SKM-1 (cell line): ENCODE data around the gene ZNF429.
A peak's percentile ranks its signal among the peaks of the same experiment; 100 is the strongest.
"Not testable (repeated sequence)": the region's sequence is repeated elsewhere in the genome, so short reads cannot be mapped to it uniquely, and the experiment has no call there.

Source experiments
- DNase-seq: peaks from one replicate; lab custom pipeline; 2025; ENCODE audit not compliant: unreplicated experiment; lab: John Stamatoyannopoulos, UW

The ZNF429 gene

DNA sequence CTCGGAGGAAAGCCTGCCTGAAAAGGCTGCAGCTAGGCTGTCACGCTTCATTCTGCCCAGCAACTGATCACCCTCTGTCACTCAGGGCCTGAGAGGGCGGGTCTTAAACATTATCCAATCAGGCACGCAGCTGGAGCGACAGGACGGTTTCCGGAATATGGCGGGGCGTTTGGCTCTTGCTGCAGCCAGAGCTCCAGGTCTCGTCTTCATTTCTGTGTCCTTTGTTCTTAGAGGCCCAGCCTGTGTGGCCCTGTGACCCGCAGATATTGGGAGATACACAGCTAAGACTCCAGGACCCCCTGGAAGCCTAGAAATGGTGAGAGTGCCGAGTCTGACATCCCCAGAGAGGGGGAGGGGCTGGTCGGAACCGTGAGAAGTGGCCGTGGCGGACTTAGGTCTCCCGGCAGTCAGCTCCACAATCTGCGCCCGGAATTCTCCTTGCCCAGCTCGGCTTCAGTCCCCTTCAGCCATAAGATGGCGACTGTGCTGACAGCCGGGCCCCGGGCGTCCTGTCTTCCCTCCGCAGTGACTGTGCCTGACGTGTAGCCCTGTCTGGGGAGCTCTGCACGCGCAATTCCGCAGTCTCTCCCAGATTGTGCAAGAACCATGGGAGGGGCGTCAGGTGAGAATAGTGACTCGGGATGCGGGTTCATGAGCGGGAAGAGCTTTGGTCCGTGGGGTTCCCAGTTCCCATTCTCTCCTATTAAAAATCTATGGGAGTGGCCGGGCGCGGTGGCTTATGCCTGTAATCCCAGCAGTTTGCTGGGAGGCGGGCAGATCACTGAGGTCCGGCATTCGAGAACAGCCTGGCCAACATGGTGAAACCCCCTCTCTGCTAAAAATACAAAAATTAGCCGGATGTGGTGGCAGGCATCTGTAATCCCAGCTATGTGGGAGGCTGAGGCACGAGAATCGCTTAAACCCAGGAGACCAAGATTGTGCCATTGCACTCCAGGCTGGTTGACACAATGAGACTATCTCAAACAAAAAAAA lies at the start of gene ZNF429:
TSS of gene ZNF429 (plus strand) at position 144 of the 993 bp plus-strand sequence. CDS start at position 314, 170 bp downstream.
- peak; percentile 77 for DNase-seq

DNA sequence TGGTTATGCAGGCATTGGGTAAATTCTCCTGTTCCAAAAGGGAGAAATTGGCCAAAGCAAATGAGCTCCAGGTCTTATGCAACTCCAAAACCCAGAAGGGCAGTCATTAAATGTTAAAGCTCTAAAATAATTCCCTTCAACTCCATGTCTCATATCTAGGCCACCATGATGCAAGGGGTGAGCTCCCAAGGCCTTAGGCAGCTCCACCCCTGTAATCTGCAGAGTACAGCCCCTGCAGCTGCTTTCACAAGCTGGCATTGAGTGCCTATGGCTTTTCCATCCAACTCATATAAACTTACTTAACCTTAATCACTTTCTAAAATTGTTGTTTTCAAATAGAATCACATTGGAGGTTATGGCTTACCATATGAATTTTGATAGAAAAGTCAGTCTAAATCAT lies 44.7 kb upstream of the ZNF429 start:
- no peak for DNase-seq

DNA sequence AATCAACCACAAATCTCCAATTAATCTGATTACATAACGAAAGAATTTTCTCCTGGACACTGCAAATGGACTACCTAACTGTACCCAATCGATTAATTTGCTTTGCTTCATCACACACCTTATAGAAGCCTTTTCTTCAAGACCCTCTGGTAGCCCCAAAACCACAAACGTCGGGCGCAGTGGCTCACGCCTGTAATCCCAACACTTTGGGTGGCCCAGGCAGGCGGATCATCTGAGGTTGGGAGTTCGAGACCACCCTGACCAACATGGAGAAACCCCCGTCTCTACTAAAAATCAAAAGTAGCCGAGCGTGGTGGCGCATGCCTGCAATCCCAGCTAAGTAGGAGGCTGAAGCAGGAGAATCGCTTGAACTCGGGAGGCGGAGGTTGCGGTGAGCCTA lies 42.9 kb upstream of the ZNF429 start:
- DNase-seq, result no peak

DNA sequence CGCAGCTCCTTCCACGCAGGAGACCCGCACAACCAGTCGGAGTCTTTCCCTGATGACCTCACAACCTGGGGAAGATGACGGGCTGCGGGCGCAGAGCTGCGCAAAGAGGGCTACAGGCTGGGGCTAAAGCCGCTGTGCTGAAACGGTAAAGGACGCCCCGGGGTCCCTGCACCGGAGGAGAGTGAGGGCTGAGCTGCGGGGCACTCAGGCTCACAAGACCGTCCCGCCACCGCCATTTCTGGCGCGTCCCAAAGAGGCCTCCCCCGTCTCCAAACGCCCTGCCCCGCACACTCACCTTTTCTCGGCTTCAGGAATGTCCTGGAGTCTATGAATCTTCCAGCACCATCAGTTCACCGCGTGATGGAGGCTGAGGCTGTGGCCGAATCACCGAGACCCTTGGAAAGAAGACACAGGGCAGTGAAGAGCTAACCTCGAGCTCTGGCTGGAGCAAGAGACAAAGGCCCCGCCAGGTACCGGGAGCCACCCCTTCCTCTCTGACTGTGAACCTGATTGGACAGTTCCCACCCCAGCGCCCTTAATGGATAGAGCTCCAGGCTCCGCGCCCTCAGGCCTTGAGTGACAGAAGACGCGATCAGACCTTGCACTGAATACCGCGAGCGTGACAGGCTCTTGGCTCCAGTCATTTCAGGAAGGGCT lies 41.8 kb upstream of the ZNF429 start:
- no peak for DNase-seq

DNA sequence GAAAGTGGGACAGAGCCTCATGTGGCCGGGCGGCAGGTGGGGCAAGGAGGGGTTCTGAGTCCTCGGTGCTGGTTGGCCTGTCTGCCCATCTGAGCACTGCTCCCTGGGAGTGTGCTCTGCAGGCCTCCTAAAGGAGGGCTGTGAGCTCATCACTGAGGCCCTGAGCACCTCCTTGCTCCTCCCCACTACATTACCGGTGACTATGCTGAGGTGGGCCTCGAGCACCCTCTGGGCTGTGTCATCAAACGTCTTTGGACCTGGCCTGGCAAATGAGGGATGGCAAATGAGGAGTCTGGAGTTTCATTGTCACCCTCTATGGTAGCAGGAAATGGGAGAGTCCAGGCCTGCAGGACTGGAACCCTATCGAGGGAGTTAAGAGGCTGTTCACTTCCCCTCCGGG lies 38.8 kb upstream of the ZNF429 start:
- DNase-seq, result no peak

DNA sequence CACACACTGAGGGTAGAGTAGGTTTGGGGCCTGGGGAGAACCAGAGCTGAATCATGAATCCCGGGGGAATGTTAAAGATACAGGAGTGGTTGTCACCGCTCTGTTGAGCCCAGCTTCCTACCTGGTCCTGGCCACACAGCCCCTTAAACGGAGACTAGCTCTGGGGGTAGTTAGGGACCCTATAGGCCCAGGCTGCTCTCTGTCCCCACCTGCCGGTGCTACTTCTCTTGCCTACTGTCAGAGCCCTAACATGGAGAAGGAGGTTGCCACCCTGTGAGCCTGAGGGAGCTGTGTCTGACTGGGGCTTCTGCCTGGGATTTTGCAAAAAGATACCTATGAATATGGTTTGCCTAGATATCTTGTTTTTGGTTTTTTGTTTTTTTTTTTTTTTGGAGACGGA lies 36.6 kb upstream of the ZNF429 start:
- no peak for DNase-seq

DNA sequence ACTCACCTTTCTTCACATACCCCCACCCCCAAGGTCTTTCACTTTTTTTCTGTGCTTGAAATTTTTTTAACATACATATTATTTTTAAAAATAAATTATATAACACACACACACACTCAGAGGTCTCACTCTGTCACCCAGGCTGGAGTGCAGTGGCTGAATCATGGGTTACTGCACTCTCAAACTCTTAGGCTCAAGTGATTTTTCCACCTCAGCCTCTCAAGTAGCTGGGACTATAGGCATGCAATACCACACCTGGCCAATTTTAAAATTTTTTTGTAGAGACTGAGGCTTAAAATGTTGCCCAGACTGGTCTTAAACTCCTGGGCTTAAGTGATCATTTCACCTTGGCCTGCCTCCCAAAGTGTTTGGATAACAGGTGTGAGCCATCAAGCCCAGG lies 32.9 kb upstream of the ZNF429 start:
- DNase-seq, result no peak

DNA sequence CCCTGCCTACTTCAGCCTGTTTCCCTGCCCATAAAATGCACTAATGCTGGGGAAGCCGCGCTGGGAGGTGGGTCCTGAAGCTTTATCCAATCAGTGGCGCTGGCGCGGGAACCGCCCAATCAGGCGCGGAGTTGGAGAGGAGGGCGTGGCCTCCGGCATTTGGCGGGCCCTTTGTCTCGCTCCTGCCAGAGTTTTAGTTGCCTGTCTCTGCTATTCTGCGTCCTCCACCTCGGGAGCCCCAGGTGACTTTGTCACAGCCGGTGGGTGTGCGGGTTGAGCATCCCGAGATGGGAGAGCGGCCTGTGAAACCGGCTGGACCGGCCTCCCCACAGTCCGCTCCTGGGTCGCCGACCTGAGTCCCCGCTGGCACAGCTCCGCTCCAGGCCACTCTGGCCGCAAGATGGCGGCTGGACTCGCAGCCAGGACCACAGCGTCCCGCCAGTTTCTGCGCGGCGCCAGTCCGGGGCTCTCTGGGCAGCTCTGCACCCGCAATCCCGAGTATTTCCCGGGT lies 30.7 kb upstream of the ZNF429 start:
- peak; percentile 38 for DNase-seq

DNA sequence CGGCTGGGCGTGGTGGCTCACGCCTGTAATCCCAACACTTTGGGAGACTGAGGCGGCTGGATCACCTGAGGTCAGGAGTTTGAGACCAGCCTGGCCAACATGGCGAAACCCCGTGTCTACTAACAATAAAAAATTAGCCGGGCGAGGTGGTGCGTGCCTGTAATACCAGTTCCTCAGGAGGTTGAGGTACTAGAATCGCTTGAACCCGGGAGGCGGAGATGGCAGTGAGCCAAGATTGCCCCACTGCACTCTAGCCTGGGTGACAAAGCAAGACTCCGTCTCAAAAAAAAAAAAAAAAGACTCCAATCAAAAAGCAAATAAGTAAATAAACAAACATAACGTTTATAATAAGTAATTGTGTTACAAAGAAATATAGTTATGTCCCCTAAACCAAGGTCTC lies 23.0 kb upstream of the ZNF429 start:
- DNase-seq, result not testable (repeated sequence)

DNA sequence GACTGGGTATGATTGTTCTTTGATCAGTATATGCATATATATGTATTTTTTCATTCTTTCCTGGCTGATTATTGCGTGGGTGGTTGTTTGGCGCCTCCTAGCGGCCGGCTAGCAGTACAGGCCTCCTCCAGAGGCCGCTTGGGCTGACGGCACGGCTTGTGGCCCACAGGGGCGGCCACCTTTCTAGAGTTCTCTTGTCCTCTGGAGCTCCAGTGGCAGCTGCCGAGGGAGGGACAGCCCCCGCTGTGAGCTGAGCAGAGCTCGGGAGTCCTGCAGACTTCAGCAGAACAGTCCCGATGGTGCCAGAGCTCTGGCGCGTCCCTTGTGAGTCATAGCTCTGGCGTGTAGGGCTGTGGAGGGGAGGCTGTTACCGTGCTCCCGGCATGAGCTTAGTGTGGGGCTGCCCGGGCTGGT lies 22.5 kb upstream of the ZNF429 start:
- peak; percentile 37 for DNase-seq

DNA sequence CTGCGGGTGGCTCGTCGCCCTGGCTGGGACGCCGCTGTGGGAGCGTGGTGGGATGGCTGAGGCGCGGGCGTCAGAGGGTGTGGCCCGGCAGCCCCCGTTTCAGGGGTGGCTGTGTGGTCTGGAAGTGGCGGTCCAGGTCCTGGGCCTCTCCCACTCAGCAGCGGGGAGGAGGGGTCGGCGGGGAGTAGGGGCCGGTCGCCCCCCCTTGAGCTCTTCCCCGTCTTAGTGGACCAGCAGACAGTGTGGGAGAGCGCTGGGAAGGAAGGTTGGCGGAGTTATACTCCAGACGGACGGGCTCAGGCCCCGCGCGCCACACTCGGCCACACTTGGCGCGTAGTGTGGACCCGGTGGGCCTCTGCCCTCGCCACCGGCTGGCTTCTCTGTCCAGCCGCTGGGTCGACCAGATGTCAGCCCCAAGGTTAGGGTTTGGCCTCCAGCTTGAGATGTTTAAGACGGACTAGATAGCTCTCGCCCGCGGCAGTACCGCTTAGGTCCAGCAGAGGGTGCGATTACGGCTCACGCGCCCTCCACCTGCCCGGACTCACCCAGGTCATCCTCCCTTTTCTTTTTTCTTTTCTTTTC lies 21.7 kb upstream of the ZNF429 start:
- peak; percentile 47 for DNase-seq

DNA sequence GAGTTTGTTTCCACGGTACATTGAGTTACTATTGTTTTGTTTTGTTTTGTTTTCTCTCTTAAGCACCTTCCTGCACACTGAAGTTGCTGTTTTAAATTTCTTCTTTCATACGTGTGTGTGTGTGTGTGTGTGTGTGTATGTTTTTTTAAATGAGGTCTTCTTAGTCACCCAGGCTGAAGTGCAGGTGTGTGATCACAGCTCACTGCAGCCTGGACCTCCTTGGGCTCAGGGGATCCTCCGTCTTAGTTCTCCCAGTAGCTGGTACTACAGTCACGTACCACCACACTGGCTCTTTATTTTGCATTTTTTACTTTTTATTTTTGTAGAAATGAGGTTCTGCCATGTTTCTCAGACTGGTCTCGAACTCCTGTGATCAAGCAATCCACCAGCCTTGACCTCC lies 20.8 kb upstream of the ZNF429 start:
- DNase-seq, result no peak

DNA sequence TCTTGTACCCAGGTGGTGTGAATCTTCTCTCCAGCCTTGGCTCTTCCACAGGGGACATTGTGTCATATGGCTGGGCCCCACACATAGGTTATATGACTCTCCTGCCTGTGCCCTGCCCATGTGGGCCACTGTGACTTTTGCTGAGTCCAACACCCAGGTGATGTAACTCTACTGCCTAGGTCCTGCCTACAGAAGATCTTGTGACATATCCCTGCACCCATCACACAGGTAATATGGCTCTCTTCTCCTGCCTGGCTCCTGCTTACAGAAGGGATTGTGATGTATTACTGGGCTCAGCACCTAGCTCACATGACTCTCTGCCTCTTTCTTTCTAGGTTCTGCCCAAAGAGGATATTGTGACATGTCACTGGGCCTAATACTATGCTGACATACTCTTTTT lies 19.5 kb upstream of the ZNF429 start:
- no peak for DNase-seq

DNA sequence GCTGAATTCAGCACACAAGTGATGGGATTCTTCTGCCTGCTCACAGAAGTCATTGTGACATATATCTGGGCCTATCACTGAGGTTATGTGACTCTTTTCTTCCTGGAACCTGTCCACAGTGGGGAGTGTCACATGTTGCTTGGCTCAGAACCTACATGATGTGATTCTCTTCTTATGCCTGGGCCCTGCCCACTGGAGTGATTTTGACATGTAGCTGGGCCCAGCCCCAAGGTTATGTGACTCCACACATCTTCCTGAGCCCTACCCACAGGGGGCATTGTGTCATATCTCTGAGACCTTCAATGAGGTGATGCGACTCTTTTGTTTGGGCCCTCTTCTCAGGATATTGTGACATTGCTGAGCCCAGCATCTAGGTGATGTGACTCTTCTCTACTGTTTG lies 17.4 kb upstream of the ZNF429 start:
- DNase-seq, result no peak

DNA sequence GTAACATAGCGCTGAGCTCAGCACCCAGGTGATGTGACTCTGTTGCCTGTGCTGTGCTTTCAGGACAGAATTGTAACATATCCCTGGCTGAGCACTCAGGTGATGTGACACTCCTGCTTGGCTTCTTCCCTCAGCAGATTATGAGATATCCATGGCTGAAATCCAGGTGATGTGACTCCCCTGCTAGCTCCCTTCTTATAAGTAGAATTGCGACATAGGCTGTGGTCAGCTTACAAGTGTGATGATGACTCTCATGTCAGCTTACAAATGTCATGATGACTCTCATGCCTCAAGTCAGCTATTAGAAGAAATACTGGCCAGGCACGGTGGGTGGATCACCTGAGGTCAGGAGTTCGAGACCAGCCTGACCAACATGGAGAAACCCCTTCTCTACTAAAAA lies 14.3 kb upstream of the ZNF429 start:
- no peak for DNase-seq

DNA sequence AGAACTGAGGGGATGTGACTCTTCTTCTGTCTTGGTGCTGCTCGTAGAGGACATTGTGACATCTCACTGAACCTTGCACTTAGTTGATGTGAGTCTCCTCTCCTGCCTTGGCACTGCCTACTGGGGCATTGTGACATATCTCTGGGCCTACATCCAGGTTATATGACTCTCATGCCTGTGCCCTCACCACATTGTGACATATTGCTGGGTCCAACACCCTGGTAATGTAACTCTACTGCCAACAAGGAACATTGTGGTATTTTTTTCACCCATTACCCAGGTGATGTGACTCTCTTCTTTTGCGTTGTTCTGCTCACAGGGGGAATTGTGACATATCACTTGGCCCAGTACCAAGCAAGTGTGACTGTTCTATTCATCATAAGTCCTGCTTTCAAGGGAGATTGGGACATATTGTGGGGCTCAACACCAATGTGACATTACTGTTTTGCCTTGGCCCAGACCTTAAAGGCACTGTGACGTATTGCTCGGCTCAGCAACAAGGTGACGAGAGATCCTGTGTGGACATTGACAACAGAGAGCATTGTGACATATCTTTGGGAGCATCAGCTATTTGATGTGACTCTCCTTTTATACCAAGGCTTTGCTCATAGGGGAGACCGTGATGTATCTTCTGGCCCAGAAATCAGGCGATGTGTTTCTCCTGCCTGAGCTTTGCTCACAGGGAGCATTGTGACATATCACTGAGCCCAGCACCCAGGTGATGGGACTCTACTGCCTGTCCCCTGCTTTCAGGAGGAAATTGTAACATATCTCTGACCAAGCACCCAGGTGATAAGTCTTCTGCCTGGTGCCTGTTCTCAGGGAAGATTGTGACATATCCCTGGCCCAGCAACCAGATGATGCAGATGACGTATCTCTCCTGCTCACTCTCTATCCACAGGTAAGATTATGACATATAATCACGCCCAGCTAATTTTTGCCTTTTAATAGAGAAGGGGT lies 12.2 kb upstream of the ZNF429 start:
- DNase-seq, result no peak

DNA sequence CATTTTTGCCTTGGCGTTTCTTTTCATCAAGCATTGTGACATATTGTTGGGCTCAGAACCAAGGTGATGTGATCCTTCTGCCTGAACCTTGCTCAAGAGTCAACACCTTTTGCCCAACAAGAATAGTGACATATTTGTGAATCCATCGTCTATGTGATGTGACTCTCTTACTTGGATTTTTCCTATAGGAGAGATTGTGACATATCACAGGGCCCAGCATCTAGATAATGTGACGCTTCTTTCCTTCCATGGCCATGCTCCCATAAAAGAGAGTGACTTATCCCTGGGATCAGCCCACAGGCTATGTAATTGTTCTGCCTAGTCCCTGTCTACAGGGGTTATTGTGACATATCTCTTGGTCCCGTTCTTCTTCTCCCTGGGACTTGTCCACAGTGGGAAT lies 8.5 kb upstream of the ZNF429 start:
- DNase-seq, result no peak

DNA sequence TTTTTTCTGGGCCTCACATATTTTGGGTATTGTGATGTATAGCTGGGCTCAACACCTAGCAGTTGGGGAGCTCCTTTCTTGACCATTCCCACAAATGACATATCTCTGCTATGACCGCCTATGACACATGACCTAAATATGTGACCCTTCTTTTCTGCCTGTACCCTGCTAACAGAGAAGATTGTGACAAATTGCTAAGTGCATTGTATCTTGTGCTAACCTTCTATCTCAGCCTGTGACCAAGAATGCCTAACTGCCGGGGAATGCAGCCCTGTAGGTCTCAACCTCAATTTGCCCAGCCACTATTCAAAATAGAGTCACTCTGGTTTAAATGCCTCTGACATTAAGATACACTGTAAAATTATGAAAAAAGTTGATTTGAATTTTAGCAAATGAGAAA lies 6.8 kb upstream of the ZNF429 start:
- DNase-seq, result no peak

DNA sequence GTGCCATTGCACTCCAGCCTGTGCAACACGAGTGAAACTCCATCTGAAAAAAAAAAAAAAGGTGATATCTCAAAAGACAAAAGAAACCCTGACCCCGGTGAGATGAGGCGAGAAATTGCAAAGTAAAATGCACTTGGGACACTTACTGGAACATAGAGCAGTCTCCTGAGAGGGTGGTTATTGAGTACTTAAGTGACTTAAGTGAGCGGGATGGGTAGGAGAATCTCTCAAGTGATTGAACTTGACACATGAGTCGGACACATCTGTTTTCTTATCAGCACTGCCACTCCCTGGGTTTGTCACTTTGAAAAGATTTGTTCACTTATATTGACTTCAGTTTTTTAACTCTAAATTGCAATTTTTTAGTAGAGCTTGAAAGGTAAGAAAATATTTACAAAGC lies 2.8 kb downstream of the ZNF429 start:
- DNase-seq, result no peak

DNA sequence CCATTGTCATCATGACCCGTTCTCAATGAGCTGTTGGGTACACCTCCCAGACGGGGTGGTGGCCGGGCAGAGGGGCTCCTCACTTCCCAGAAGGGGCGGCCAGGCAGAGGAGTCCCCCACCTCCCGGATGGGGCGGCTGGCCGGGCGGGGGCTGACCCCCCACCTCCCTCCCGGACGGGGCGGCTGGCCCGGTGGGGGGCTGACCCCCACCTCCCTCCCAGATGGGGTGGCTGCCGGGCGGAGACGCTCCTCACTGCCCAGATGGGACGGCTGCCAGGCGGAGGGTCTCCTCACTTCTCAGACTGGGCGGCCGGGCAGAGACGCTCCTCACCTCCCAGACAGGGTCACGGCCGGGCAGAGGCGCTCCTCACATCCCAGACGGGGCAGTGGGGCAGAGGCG lies 5.7 kb downstream of the ZNF429 start:
- not testable (repeated sequence) for DNase-seq

DNA sequence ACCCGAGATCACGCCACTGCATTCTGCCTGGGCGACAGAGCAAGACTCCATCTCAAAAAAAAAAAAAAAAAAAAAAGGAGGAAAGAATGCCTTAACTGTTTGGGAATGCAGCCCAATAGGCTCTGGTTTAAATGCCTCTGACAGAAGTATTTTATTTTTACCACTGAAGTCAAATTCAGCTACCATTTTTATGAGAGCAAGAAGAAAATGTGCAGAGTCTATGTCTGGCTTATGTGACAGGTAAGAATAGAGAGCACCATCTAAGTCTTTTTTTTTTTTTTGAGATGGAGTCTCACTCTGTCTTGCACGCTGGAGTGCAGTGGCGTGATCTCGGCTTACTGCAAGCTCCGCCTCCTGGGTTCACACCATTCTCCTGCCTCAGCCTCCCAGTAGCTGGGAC lies 7.2 kb downstream of the ZNF429 start:
- not testable (repeated sequence) for DNase-seq
